Stimulated activated CD4-positive, alpha-beta T cell treated with anti-CD3 and anti-CD28 coated beads, Interleukin-12 subunit alpha, Interleukin-12 subunit beta, amount 100 ng/mL, for 4 hours (primary cell): ENCODE measurements around the gene CHPF2.
A peak's percentile ranks its signal among the peaks of the same experiment; 100 is the strongest.

ENCODE experiments used
- DNase-seq: peaks from one replicate; pipeline ENCODE4 v3.0.0-alpha.2; 2020

Gene CHPF2

DNA sequence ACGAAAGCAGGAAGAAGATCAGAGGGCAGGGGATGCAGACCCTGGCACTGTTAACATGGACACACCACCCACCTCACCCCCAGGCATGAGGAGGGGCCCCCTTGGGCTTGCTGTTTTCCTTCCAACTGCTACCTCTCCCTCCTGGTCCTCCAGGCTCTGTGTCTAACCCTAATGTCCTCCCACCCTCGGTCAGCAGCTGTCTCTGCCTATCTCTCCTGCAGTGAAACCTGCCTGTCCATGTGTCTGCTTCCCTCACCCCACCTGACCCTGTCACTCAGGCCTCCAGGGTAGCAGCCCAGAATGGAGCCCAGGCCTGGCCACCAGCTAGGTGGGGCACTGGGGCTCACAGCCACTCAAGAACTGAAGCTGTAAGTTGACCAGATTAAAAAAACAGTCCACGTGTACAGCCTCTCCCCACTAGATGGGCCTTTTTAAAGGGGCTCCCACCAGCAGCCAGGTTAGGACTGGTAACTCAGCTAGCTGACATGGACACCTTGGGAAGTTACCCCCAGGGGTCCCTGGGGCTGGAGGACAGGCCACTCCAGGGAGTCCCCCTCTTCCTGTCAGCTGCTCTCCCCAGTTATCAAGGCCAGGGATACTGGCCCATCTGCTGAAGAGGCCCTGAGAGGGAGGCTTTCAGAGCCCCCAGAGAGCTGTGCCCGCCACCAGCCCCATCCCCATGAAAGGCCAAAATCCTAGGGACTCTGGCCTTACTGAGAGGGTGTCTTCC is 14.7 kb downstream of the CHPF2 start:
- no peak for DNase-seq

- DNase-seq = no peak
Observed at GRCh38 chr7:151247611-151248345, 15.5 kb downstream of the CHPF2 start.

DNA sequence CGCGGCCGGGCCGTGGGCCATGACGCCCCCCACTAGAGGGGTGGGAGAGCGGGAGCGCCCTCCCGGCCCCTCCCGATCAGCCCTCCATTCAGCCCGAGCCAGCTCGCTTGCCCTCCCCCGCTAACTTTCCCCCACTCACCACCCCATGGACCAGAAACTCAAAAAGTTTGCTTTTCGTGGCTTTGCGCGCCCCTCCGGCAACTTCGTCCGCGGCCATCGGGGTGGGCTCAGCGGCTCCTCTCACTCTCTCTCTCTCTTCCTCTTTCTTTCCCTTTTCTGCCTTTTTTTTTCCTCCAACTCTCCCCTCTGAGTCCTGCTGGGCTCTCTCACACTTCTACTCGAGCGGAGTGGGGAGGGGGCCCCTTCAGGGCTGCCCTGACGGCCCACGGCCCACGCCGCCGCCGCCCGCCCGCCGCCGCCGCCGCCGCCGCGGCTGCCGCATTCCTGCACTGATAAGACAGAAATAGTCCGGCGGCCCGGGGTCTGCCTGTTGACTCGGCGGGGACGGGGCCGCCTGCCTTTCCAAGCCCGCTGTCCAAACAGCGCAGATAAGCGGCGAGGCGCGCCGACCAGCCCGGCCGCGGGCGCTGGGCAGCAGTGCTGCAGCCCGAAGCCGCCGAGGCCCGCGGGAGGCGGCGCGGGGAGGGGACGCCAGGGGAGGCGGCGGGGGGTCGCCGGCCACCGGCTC is 16.2 kb downstream of the CHPF2 start, which contains the start of gene SMARCD3:
Gene SMARCD3, minus strand, starts transcription at position 349 of the 688 bp plus-strand sequence. Its CDS starts 132 bp downstream, at position 217.
- DNase-seq = peak; percentile 43

GRCh38 chr7:151249034-151249731 is 16.9 kb downstream of the CHPF2 start:
- peak; percentile 36 for DNase-seq

DNA sequence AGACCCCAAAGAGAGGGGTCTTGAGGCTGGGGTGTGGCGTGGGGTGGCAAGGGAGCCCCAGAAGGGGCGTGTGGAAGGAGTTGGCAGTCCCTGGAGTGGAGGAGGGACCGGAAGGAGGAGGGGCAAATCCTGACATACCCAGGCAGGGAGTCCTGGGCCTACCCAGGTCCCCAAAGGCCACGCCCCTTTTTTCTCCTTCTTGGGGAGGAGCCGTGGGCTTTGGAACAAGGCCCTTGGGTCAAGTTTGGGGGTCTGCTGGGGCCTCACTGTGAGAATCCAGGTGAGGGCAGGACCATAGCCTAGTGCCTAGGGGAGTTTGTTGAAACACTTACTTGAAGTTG is 17.4 kb downstream of the CHPF2 start:
- no peak for DNase-seq

- no peak for DNase-seq
Observed at GRCh38 chr7:151250181-151251132, 18.2 kb downstream of the CHPF2 start.

- no peak for DNase-seq
Observed at GRCh38 chr7:151251328-151251688, 19.0 kb downstream of the CHPF2 start.

DNA sequence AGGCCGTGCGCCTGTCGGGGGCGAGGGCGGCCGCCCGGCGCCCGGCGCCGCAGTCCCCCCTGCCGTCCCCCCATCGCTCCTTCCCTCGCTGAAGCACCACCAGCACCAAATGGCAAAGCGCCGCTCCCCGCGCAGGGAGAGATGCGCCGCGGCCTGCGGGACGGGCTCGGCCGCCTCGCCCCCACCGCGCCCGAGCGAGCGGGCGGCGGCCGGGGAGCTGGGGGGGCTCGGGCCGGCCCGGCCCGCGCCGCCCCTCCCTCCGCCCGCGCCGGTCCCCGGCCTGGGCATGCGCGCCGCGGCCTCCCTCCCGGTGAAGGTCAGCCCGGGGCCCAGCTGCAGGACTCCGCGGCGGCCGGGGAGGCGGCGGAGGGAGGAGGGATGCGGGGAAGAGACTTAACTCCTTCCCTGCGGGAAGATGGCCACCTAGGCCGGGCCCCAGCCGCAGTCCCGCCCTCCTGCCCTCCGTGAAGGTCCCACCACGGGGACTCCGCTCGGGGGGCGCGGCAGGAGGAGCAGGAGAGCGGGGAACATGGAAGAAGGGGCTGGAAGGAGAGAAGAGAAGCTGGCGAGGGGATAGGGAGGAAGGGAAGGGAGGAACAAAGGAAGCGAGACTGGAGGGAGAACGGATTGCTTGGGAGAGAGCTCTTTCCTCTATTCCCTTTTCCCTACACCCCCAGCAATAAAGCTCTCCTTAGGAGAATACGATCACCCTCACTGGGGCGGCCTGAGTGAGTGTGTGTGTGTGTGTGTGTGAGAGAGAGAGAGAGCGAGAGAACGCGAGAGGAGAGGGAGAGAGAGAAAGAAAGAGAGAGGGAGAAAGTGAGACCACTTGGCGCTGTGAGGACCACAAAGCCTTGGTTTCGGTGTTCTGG is 19.6 kb downstream of the CHPF2 start:
- no peak for DNase-seq

GRCh38 chr7:151252561-151252835 is 20.2 kb downstream of the CHPF2 start:
- no peak for DNase-seq

DNA sequence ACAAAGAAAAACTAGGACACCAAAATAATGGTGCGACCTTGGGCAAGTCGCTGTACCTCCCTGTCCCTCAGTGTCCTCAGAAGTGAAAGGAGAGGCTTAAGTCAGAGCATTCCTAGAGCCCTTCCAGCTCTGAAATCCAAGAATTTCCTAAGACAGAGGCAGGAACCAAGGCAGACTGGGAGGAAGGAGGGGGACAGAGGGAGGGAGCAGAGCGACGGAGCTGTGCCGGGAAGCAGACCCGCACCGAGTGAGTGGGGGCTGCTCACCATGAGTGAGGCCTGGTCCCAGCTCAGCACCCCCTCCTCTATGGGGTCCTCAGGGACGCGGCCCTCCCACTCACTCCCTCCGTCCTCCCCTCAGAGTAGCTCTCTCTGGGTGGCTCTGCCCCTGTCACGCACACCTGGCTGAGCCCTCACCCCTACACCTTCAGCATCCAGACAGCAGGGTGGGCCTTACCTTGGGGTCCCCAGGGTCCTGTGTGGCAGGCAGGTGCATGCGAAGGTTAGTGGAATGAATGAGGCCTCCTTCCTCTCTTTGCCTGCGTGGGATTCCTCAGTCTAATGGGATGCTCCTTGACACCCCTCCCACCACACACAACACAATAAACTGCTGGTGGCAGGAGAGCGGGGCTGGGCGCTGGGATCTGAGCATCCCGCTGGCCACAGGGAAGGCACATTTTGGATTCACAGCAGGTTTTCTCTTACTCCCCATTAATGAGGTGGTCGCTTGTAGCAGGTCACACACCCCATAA is 20.9 kb downstream of the CHPF2 start:
- DNase-seq = no peak

DNA sequence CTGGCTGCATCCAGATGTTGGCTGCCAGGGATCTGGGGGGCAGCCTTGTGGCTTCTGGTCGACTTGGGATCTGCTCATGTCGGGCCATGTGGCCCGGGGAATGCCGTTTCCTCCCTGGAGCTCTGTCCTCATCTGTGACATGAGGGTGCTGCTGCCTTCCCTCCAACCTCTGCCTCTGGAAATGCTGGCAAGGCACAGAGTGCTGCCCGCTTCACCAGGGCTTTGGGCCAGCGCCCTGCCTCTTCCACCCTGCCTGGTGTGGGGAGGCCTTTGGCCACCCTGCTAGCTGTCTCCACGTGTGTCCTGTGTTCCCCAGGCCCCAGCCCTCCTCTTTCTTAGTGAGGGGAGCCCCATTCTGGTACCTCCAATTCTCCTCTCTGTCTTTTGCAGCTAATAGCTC is 22.0 kb downstream of the CHPF2 start:
- DNase-seq = no peak

GRCh38 chr7:151254851-151255250 is 22.6 kb downstream of the CHPF2 start:
- no peak for DNase-seq

DNA sequence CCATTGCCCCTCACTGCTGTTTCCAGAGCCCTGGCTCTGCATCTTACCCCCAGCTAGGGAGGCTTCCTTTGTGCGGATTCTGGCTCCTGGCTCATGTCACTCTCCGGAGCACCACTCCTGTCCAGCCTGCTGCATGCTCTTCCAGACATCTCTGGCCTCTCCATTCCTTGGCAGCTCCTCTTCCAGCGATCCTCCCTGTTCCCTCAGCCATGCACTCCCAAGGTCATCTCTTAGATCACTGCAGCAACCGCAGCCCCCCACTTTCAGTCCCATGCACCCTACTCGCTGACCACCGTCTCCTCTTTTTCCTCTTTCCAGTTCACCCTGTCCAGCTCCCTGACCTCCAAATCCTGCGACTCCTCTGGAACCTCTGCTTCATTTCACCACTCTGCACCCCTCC is 23.1 kb downstream of the CHPF2 start:
- DNase-seq = no peak

DNA sequence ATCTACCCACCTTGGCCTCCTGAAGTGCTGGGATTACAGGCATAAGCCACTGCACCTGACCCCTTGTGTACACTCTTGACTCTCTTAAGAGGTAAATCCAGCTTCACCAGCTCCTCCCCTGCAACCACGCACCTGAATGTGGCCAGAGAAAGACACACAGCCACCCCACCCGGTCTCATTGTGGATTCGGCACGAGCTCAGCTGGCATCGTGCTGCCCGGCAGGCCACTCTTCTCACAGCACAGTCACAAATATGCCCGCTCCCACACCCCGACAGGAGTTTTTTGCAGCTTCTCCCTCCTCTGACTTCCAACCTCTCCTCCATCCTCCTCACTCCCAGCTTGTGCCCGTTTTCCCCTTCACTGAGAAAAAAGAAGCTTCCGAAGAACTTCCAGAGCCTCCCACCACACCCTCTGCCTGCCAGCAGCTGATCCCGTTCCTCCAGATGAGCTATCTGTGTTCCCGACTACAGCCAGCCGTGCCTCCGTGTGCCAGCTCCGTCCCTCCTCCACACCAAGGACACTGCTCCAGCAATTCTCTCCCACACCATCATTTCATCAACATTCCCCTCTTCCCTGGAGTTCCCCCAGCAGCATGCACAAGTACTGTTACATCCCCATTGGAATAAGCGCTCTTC is 24.2 kb downstream of the CHPF2 start:
- no peak for DNase-seq

DNA sequence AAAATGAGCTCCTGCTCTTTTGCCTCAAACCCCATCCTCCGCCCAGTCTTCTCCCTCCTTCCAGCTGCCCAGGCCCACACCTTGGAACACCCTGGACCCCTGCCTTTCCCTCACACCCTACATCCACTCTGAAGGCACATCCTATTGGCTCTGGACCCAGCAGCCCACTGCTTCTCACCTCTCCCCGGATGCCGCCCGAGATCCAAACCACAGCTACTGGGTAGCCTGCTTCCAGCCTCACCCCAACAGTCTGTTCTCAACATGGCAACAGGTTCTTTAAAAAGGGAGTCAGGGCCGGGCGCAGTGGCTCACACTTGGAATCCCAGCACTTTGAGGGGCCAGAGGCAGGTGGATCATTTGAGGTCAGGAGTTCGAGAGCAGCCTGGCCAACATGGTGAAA is 25.7 kb downstream of the CHPF2 start:
- DNase-seq = no peak

GRCh38 chr7:151260471-151260870 is 28.2 kb downstream of the CHPF2 start:
- DNase-seq = no peak

DNA sequence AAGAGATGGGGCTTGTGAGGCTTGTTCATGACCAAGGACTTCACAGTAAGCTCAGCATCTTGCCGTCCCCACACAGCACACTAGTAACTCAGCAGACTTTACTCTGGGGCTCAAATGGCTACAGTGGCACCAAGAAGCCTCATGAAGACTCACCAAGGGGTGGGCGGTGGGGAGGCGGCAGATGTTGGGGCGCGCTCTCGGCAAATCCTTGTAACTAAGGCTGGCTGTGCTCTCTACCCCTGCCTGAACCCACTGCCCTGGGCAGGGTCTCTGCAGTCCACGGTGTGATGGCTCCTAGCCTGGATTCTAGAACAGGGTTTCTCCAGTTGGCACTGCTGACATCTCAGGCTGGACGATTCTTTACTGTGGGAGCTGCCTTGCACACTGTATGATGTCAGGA is 28.6 kb downstream of the CHPF2 start:
- DNase-seq = no peak

GRCh38 chr7:151261529-151261928 is 29.2 kb downstream of the CHPF2 start:
- DNase-seq = no peak

DNA sequence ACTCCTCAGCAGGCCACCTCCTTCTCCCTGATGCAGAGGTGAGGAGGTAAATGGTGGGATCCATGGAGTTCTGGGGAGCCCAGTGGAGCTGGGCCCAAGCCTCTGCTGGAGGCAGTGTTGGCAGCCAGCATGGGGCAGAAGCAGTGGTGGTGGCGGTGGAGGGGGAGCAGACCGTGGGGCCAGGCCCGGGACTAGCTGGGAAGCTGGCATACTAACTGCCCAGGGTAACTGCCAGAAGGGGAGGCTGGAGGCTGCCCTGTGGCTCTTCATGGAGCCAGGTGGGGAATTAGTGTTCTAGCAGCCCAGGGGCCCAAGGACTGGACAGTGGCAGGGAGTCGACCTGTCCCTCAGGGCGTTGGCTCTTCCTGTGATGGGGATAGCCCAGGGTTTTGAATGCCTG is 32.3 kb downstream of the CHPF2 start:
- no peak for DNase-seq

GRCh38 chr7:151265351-151265931 is 33.2 kb downstream of the CHPF2 start:
- no peak for DNase-seq
